ENCODE data around the gene PROM2. TPM values are rescaled to one million over a fixed set of nuclear protein-coding genes. Genes with fewer than 3 reads are reported as not detected.

The PROM2 gene
- total RNA-seq, 4 donors from 2014 or later = 96.8 to 166 (median 131) TPM

- H3K9me3 ChIP-seq = no peaks in the 10 kb centered on the region
- no peak overlapping the region for H3K27ac ChIP-seq
- no peaks in the 10 kb centered on the region for H3K27me3 ChIP-seq
- 89% methylated on average over 11 of the region's 14 CpGs for WGBS
- H3K4me1 ChIP-seq = peaks cover 13% of the 10 kb centered on the region
- TF ChIP-seq EP300 (IDR thresholded peaks at IDR 0.05) = no peak
- no peak for TF ChIP-seq CTCF (IDR thresholded peaks at IDR 0.05)
- no peak for TF ChIP-seq POLR2AphosphoS5 (IDR thresholded peaks at IDR 0.05)
- no peak for TF ChIP-seq POLR2A (IDR thresholded peaks at IDR 0.05)
- H3K36me3 ChIP-seq = no peaks in the 10 kb centered on the region
- H3K4me3 ChIP-seq = no peak overlapping the region
- DNase-seq (ENCODE audit: low spot score in 2 of 2) = no peak
Measured at GRCh38 chr2:95329401-95329800, 55.2 kb downstream of the PROM2 start.

- Histone ChIP-seq H3K27ac (no peak overlapping the region), H3K9me3 (no peaks in the 10 kb centered on the region), H3K36me3 (no peaks in the 10 kb centered on the region), H3K4me3 (no peak overlapping the region), H3K27me3 (no peaks in the 10 kb centered on the region), H3K4me1 (peaks cover 15% of the 10 kb centered on the region)
- 82% methylated on average over 23 of the region's 23 CpGs for WGBS
- no peak for DNase-seq (ENCODE audit: low spot score in 2 of 2)
- TF ChIP-seq EP300 (IDR thresholded peaks at IDR 0.05) = no peak
- no peak for TF ChIP-seq POLR2A (IDR thresholded peaks at IDR 0.05)
- no peak for TF ChIP-seq CTCF (IDR thresholded peaks at IDR 0.05)
- no peak for TF ChIP-seq POLR2AphosphoS5 (IDR thresholded peaks at IDR 0.05)
Measured at GRCh38 chr2:95329891-95330793, 55.9 kb downstream of the PROM2 start.

GRCh38 chr2:95330794-95331338 lies 56.6 kb downstream of the PROM2 start:
- 74% methylated on average over 11 of the region's 11 CpGs for WGBS
- no peak overlapping the region for H3K27ac ChIP-seq

GRCh38 chr2:95331606-95332005 lies 57.4 kb downstream of the PROM2 start:
- Histone ChIP-seq H3K4me1 (peaks cover 15% of the 10 kb centered on the region), H3K9me3 (no peaks in the 10 kb centered on the region), H3K4me3 (no peak overlapping the region), H3K27me3 (no peaks in the 10 kb centered on the region), H3K36me3 (no peaks in the 10 kb centered on the region), H3K27ac (no peak overlapping the region)
- no peak for DNase-seq (ENCODE audit: low spot score in 2 of 2)
- 100% methylated on average over 2 of the region's 10 CpGs for whole genome bisulfite sequencing
- no peak for TF ChIP-seq CTCF (IDR thresholded peaks at IDR 0.05)
- TF ChIP-seq POLR2AphosphoS5 (IDR thresholded peaks at IDR 0.05) = no peak
- no peak for TF ChIP-seq POLR2A (IDR thresholded peaks at IDR 0.05)
- TF ChIP-seq EP300 (IDR thresholded peaks at IDR 0.05) = no peak

More at GRCh38 chr2:95330794-95331338, 56.6 kb downstream of the PROM2 start:
- no peak overlapping the region for H3K4me3 ChIP-seq
- no peak for TF ChIP-seq POLR2AphosphoS5 (IDR thresholded peaks at IDR 0.05)
- no peak for TF ChIP-seq CTCF (IDR thresholded peaks at IDR 0.05)
- no peak for TF ChIP-seq EP300 (IDR thresholded peaks at IDR 0.05)
- TF ChIP-seq POLR2A (IDR thresholded peaks at IDR 0.05) = no peak
- H3K27me3 ChIP-seq = no peaks in the 10 kb centered on the region
- no peaks in the 10 kb centered on the region for H3K9me3 ChIP-seq
- H3K36me3 ChIP-seq = no peaks in the 10 kb centered on the region
- DNase-seq (ENCODE audit: low spot score in 2 of 2) = no peak
- peaks cover 15% of the 10 kb centered on the region for H3K4me1 ChIP-seq

GRCh38 chr2:95332036-95332435 lies 57.8 kb downstream of the PROM2 start:
- no peaks in the 10 kb centered on the region for H3K27me3 ChIP-seq
- no peak for TF ChIP-seq POLR2A (IDR thresholded peaks at IDR 0.05)
- no peak for TF ChIP-seq CTCF (IDR thresholded peaks at IDR 0.05)
- no peak for TF ChIP-seq EP300 (IDR thresholded peaks at IDR 0.05)
- TF ChIP-seq POLR2AphosphoS5 (IDR thresholded peaks at IDR 0.05) = no peak
- no peak overlapping the region for H3K27ac ChIP-seq
- no peaks in the 10 kb centered on the region for H3K9me3 ChIP-seq
- peaks cover 15% of the 10 kb centered on the region for H3K4me1 ChIP-seq
- H3K4me3 ChIP-seq = no peak overlapping the region
- DNase-seq (ENCODE audit: low spot score in 2 of 2) = no peak
- 86% methylated on average over 8 of the region's 8 CpGs for WGBS
- no peaks in the 10 kb centered on the region for H3K36me3 ChIP-seq
